HG02571 (cell line): Measurements from ENCODE around the gene CAPN9.
"Not testable (repeated sequence)": the region's sequence is repeated elsewhere in the genome, so short reads cannot be mapped to it uniquely, and the experiment has no call there.

Experiments used
- ATAC-seq: cut with Tn5 transposase; IDR thresholded peaks from one replicate; pipeline ENCODE4 v1.9.1; 2021; ENCODE audit warnings: mild to moderate bottlenecking, moderate library complexity; ENCODE audit not compliant: unreplicated experiment

CAPN9 gene

DNA sequence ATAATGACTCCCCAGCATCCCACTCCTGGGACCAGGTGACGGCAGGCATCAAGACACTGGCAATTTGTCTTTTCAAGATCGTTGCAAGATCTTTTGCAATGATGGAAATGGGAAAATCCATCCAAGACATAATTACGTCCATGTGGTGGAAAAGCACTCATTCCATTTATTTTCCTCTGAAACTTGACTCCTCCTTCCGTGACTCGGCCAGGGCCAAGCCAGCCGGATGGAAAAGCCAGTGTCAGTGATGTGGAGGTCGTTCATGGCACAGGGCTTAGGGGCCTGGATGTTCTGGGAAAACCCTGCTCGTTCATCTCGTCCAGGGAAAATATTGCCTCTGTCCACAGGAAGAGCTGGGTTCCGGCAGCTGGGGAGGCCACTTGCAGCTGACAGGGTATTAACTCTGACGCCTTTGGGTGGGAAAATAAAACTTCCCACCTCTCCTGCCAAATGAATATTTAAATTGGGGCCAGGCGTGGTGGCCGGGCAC is 74.9 kb downstream of the CAPN9 start:
- no peak for ATAC-seq

DNA sequence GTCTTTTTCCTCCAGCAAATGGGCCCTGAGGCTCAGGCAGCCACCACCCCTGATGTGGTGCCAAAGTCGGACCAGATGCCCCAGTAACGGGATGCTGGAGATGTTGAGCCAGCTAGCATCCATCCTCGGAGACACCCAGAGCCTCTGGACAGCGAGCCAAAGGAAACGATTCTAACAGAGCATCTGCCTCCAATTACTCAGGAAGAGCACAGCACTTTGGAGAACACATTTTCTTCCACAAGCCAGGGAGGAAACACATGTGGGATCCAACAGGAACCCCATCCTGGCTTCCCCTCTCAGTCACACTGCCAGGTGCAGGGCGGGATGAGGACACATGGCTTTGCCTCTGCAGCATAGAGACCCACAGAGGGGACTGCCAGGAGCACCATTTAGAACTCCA is 76.2 kb downstream of the CAPN9 start:
- no peak for ATAC-seq

DNA sequence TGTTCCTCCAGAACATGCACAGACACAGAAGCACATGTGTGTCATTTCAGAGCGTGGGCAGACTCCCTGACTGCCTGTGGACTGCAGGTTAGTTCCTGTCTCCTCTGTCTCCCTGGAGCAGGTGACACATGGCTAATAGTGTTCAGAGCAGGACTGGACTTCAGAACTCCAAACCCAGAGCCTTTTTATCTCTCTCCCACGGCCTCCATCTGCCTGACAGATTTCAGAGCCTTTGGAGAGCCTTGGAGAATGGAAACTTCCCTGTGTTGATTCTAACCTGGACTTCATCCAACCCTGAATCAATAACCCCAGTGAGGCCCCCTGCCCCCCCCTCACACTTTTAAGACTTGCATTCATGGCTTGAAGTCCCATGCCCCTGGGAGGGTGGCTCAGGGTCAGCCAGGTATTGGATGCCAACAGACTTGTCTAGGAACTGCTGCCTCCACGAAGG is 76.8 kb downstream of the CAPN9 start:
- ATAC-seq: no peak

- no peak for ATAC-seq
These were observed 77.3 kb downstream of the CAPN9 start for GRCh38 chr1:230824551-230824918.

DNA sequence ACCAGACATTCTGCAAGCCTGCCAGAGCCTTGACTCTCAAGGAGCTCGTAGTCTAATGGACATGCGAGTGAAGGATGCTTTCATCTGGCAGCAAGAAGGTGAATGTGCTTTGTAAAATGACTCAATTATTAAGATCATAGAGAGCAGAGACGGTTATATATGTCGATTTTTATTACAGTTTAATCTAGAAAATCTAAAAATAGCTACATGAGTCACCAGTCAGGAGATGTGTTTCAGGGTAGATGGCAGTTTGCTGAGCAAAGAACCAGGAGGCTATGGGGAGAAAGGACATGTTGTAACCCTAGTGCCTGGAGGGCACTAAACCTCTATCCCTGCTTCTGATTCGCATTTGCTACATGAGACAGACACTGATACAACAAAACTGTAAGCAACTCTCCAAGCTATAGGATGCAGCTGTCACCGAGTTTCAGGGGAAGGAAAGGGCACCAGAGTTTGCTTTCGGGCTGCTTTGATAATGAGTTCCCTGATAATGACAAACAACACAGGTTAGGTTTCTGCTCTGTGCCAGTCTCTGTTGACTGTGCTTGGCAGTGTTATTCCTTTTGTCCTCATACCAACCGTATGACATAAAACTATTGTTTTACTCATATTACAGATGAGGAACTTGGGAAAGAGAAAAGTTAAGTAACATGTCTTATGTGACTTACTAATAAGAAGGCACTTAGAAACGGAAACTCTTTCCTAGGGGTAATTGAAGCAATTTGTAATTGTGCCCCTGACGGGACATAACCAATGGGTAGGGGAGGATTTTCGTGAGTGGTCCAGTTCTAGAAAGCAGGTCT is 77.9 kb downstream of the CAPN9 start:
- ATAC-seq: no peak

DNA sequence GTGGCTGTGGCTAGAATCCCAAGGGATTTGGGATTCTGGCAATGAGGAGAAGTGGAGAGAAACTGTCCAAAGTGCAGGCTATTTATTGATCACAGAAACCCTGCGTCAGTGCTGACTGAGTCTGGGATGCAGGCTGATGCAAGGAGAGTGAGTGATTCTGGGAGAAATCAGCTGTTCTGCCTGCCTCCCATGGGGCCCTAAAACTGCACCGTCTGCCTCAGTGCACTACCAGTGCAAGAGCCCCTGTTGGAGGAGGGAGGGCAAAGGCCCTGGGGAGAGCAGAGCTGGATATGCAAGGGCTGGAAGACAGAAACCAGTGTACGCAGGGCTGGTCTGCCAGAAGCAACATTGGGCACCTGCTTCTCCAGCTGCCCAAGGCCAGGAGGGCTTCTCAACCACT is 78.6 kb downstream of the CAPN9 start:
- no peak for ATAC-seq

DNA sequence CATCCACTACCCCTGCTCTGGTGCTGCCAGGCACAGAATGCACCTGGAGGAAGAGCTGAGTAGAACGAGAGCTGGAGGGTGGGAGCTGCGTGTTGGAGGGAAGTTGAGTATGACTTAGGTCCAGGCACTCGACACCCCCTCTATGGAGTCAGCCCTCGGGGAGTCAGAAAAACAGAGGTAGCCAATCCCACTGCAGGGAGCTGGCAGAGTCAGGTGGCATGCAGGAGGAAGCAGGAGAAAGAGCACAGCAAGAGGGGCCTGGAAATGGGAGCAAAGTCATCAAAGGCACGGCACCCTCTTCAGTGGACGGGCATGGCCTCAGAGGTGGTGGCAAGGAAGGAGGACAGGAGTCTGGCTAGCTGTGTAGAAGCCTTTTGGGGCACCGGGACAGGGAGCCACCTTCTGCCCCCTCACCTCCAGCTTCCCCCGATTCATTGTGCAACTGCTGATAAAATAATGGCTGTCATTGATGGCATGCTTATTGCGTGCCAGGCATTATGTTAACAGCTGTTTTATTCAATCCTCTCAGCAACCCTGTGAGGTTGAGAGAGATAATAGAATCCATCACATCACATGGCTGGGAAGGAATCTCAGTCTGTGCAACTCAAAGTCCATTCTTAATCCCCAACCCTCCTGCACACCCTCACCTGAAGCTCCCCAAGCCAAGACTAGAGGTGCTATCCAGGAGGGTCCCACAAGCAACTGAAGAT is 79.1 kb downstream of the CAPN9 start:
- ATAC-seq: no peak

- ATAC-seq: no peak
These were observed 80.0 kb downstream of the CAPN9 start for GRCh38 chr1:230827081-230827681.

GRCh38 chr1:230827801-230828200 is 80.6 kb downstream of the CAPN9 start:
- no peak for ATAC-seq

DNA sequence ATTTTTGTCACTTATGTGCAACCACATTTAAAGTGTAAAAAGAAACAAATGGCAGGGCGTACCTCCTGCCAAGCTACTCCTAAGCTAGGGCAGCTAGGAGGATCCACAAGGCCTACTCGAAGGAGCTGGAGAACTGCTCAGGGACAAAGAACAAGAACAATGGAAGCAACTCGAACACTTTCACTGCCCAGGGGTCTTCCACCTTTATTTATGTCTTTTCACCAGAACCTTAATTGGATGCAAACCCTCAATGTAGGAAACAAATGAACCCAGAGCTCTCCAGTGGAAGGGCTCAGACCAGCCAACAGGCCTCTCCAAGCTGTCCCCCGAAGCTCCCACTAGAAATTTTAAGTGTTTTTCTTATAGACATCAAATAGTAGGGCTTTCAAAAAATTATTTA is 81.2 kb downstream of the CAPN9 start:
- no peak for ATAC-seq

GRCh38 chr1:230831771-230832170 is 84.6 kb downstream of the CAPN9 start:
- ATAC-seq: no peak

DNA sequence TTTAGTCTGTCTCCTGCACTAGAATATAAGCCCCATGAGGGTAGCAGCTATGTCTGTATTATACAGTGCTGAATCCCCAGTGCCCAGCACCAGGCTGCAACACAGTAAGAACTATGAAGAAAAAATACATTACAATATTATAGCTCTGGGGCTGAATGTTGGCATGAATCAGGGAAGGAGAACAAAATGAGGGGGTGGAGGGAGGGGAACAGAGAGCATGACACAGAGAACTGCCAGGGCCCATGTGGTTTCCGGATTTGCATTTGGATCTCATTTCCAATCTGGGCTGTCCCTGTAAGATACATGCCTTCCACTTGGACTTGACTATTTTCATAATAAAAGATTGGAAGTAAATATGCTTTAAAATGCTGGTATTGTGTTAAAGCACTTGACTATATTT is 85.3 kb downstream of the CAPN9 start:
- ATAC-seq: no peak

DNA sequence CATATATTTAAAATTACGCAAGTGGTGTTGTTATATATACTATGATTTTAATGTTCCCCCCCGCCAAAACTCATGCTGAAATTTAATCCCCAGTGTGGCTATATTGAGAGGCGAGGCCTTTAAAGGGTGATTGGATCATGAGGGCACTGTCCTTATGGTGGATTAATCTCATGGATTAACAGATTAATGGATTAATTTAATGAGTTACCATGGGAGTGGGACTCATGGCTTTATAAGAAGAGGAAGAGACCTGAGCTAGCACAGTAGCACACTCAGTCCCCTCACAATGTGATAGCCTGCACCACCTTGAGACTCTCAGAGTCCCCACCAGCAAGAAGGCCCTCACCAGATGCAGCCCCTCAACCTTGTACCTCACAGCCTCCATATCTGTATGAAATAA is 86.3 kb downstream of the CAPN9 start:
- no peak for ATAC-seq

- no peak for ATAC-seq
These were observed 87.1 kb downstream of the CAPN9 start for GRCh38 chr1:230834292-230834691.

DNA sequence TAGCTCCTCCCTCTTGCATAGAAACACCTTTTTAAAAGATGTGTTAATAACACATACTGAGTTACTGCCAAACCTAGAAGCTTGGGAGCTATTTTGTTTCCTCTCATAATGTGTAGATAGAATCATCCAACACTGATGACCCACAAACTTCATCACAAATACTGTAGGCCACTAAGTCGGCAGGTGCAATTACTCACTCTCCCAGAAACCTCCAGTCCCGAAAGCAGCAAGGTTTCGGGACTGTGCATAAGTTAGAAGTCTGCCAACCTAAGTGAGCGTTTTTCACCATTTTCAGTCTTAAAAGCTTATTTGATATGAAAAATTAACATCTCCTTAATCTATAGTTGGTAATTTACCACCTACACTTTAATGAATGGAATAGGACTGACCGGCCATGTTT is 89.2 kb downstream of the CAPN9 start:
- ATAC-seq: no peak

- no peak for ATAC-seq
These were observed 89.6 kb downstream of the CAPN9 start for GRCh38 chr1:230836793-230837192.

DNA sequence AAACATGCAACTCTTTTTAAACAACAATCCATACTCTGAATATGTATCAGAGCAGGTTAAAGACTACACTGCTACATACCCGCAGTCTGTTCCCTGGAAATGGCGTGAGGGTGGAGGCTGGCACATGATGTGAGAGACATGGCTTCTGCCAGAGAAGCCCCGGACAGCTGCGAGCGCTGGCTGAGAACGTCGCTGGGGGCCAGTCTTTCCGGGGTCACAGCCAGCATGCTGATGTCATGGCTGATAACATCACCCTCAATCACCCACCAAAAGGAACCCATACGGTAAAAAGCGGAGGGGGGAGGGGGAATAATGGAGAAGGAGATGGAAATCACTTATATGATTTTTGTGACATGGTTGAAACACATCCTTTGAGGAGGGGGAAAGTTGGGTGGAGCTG is 92.0 kb downstream of the CAPN9 start:
- no peak for ATAC-seq

DNA sequence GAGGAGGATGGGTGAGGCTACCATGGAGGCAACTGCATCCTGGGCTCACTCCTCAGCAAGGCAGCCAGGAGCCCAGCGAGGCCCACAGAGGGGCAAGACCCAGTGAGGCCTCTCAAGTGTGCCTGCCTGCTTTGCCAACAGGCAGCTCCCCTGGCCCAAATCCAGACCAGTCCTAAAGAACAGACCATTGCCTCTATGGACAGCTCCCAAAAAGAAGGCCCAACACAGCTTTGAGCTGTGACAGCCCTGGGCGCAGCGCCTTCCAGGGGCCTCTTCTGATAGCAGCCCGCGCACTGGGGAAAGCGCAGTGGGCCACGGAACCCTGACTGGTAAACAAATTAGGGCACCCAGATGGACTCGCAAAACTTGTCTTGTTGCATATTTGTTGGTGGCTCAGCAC is 95.6 kb downstream of the CAPN9 start:
- no peak for ATAC-seq

DNA sequence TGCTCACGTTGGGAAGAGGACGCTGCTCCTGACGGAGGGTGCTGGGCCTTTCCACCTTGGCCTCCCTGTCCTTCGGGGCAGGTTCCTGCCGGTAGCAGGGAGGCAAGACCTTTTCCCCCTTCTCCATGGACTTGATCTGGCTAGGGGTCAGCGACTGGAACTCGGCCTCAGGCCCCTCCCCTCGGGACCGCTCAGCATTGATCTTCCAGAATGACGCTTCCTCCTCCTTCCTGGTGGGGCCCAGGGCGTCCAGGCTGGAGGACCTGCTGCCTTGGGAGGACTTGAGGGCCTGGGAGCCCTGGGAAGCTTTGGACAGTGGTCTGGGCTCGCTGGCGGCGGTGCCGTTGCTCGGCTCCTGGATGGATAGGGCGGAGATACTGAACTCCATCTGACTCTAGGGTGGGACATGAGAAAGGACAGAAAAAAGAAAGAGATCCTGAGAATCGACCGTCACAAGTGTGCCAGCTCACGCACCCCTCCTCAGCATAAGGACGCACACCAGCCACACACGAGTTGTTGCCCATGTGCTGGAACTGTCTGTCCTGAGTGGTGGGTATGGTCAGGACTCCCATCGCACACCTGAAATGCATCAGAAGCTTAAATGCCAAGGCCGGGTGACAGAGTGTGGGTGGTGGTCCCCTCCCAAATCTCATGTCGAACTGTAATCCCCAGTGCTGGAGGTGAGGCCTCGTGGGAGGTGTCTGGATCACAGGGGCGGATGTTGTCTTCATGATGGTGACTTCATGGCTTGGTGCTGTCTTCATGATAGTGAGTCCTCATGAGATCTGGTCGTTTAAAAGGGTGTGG is 96.5 kb downstream of the CAPN9 start:
- no peak for ATAC-seq

DNA sequence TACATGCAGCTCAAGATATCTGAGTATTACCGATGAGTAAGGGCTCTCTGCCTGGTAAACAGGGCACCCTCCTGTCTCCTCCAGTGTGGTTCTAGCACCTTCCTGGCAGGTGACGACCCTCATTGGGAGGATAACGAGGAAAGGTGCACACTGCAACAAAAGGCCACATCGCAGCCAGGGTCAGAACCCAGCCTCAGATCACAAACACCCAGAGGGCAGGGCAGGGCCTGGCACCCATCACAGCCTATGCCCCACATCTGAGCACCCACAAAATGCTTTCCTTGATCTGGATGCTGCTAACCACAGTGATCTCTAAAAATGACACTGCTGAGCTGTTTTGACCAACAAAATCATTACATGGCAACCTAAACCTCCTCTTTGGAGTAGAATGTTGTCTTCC is 97.4 kb downstream of the CAPN9 start:
- ATAC-seq: no peak

DNA sequence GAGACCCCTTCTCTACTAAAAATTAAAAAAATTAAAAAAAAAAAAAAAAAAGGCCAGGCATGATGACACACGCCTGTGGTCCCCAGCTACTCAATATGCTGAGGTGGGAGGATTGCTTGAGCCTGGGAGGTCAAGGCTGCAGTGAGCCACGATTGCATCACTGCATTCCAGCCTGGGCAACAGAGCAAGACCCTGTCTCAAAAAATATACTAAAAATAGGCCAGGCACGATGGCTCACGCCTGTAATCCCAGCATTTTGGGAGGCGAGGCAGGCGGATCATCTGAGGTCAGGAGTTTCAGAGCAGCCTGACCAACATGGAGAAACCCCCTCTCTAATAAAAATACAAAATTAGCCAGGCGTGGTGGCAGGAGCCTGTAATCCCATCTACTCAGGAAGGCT is 98.0 kb downstream of the CAPN9 start:
- ATAC-seq: not testable (repeated sequence)
